NK-92 (cell line): ENCODE measurements around the gene MAP1LC3C.
"Not testable (repeated sequence)": the region's sequence is repeated elsewhere in the genome, so short reads cannot be mapped to it uniquely, and the experiment has no call there.

Experiments
- DNase-seq: peaks from one replicate; lab custom pipeline; 2025; ENCODE audit not compliant: unreplicated experiment; lab: John Stamatoyannopoulos, UW

MAP1LC3C gene

GRCh38 chr1:241994171-241994570, 4.7 kb downstream of the MAP1LC3C start:
- DNase-seq, result no peak

GRCh38 chr1:241992734-241993133, 6.2 kb downstream of the MAP1LC3C start:
- no peak for DNase-seq

- no peak for DNase-seq
Observed at GRCh38 chr1:241990040-241990439, 8.9 kb downstream of the MAP1LC3C start.

- not testable (repeated sequence) for DNase-seq
Observed at GRCh38 chr1:241988389-241988930, 10.4 kb downstream of the MAP1LC3C start.

DNA sequence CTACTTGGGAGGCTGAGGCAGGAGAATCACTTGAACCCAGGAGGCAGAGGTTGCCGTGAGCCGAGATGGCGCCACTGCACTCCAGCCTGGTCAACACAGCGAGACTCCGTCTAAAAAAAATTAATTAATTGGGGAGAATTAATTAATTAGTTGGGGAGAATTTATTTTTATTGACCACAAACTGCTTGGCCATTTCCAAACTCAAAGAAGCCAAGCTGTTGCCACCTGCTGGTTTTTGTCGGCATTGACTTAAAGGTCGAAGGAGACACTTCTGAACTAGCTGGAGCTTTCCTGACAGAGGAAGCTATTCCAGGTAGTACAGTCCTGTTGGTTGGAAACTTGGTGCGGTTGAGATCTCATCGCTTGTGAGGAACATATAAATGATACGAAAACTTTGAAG, 13.1 kb downstream of the MAP1LC3C start:
- DNase-seq, result no peak

DNA sequence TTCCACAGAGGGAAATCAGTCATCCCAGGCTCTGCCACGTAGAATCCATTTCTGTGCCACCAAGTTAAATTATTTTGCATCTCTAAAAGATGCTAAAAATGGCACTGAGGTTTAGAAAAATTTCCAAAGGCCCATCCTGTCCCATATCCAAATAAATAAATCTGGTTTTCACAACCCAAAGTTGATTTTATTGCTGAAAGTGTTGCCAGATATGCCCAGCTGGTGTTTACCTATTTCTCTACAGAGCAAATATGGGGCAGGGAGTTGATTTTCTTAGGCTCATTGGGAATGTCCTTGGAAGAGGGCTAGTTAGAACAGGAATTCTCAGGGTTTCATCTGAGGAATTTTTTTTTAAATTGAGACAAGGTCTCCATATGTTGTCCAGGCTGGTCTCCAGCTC, 19.0 kb downstream of the MAP1LC3C start:
- DNase-seq, result no peak

- no peak for DNase-seq
Observed at GRCh38 chr1:241979071-241979470, 19.8 kb downstream of the MAP1LC3C start.

- no peak for DNase-seq
Observed at GRCh38 chr1:241976229-241976628, 22.7 kb downstream of the MAP1LC3C start.

GRCh38 chr1:241972703-241973369, 26.1 kb downstream of the MAP1LC3C start:
- DNase-seq, result no peak

GRCh38 chr1:241968611-241969010, 30.3 kb downstream of the MAP1LC3C start:
- no peak for DNase-seq

DNA sequence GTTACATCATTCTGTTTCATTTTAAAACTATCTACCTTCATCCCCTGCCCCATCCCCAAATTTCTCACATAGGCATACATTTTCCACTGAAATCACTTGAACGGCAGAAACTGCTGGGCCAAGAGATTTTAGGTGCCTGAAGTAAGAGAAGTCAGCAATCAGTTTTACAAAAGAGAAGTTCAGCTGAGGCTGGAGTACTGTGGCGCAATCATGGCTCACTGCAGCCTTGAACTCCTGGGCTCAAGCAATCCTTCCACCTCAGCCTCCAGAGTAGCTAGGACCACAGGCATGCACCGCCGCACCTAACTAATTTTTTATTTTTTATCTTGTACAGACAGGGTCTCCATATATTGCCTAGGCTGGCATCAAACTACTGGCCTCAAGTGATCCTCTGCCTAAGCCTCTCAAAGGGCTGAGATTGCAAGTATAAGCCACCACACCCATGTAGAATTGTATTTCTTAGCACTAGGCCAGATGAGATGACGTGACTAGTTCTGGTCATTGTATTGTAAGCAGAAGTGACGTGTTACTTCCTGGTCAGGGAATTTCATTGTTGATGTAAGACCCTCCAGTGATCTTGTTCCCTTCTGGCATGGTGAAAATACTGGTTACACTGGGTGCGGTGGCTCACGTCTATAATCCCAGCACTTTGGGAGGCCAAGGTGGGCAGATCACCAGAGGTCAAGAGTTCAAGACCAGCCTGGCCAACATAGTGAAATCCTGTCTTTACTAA, 34.2 kb downstream of the MAP1LC3C start:
- no peak for DNase-seq

DNA sequence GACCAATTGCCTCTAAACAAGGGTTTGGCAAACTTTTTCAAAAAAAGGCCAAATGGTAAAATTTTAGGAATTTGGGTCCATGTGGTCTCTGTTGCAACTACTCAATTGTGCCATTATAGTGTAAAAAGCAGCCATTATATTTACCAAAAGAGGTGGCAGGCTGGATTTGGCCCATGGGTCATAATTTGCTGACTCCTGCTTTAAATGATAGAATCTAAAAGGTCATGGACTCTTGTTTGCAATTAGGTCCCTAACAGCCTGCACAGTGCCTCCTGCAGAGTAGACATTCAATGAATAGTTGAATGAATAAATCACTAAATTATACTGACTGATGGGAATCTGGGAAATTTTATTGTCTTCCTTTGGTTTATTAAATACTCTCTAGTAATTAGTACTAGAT, 35.2 kb downstream of the MAP1LC3C start:
- DNase-seq, result no peak

GRCh38 chr1:241962153-241962552, 36.7 kb downstream of the MAP1LC3C start:
- DNase-seq, result no peak

DNA sequence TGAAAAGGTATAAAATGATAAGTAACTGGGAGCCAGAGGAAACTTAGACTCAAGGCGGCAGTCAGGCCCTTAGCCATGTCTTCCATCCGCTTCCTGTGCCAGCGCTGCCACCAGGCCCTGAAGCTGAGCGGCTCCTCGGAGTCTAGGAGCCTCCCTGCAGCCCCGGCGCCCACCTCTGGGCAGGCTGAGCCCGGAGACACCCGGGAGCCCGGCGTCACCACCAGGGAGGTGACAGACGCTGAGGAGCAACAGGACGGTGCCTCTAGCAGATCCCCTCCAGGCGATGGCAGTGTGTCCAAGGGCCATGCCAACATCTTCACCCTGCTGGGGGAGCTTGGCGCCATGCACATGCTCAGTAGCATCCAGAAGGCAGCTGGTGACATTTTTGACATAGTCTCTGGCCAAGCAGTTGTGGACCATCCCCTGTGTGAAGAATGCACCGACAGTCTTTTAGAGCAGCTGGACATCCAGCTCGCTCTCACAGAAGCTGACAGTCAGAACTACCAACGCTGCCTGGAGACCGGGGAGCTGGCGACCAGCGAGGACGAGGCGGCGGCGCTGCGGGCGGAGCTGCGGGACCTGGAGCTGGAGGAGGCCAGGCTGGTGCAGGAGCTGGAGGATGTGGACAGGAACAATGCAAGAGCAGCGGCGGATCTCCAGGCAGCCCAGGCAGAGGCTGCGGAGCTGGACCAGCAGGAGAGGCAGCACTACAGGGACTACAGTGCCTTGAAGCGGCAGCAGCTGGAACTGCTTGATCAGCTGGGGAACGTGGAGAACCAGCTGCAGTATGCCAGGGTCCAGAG, 41.0 kb downstream of the MAP1LC3C start, which contains the start of gene BECN2:
BECN2 (plus strand) TSS at position 76 of the 803 bp plus-strand sequence; CDS start at position 76, 0 bp downstream.
- DNase-seq, result no peak

GRCh38 chr1:241950390-241950789, 48.5 kb downstream of the MAP1LC3C start:
- no peak for DNase-seq

- DNase-seq, result no peak
Observed at GRCh38 chr1:241947354-241947753, 51.5 kb downstream of the MAP1LC3C start.
